Activated naive CD8-positive, alpha-beta T cell treated with anti-CD3 and anti-CD28 coated beads for 36 hours (primary cell): Measurements from ENCODE around the gene LHX4. TPM values are rescaled to one million over a fixed set of nuclear protein-coding genes. Genes with fewer than 3 reads are reported as not detected.
"Not testable (repeated sequence)": the region's sequence is repeated elsewhere in the genome, so short reads cannot be mapped to it uniquely, and the experiment has no call there.

Experiments used
- DNase-seq: peaks from one replicate; pipeline ENCODE4 v3.0.0; 2021
- H3K27ac Mint-ChIP-seq: one replicate; pipeline ENCODE4 v1.8.0; 2022; ENCODE audit warnings: mild to moderate bottlenecking, moderate library complexity, mixed read lengths
- H3K27me3 Mint-ChIP-seq: one replicate; pipeline ENCODE4 v1.8.0; 2022; ENCODE audit warnings: mild to moderate bottlenecking, mixed read lengths
- H3K36me3 Mint-ChIP-seq: one replicate; pipeline ENCODE4 v1.8.0; 2021; ENCODE audit warnings: mild to moderate bottlenecking, mixed read lengths
- H3K4me1 Mint-ChIP-seq: one replicate; pipeline ENCODE4 v1.8.0; 2021; ENCODE audit warnings: mixed read lengths
- H3K4me3 Mint-ChIP-seq: one replicate; pipeline ENCODE4 v1.8.0; 2022; ENCODE audit warnings: mild to moderate bottlenecking, moderate library complexity, mixed read lengths
- H3K9me3 Mint-ChIP-seq: one replicate; pipeline ENCODE4 v1.8.0; 2022; ENCODE audit warnings: mixed read lengths
- total RNA-seq, 2 experiments: library from RNA; stranded (reverse); gene quantifications; one replicate each; pipeline ENCODE4 v1.2.3, GENCODE V29; 2021

Gene LHX4
- total RNA-seq, 2 experiments from 2014 or later: not detected

DNA sequence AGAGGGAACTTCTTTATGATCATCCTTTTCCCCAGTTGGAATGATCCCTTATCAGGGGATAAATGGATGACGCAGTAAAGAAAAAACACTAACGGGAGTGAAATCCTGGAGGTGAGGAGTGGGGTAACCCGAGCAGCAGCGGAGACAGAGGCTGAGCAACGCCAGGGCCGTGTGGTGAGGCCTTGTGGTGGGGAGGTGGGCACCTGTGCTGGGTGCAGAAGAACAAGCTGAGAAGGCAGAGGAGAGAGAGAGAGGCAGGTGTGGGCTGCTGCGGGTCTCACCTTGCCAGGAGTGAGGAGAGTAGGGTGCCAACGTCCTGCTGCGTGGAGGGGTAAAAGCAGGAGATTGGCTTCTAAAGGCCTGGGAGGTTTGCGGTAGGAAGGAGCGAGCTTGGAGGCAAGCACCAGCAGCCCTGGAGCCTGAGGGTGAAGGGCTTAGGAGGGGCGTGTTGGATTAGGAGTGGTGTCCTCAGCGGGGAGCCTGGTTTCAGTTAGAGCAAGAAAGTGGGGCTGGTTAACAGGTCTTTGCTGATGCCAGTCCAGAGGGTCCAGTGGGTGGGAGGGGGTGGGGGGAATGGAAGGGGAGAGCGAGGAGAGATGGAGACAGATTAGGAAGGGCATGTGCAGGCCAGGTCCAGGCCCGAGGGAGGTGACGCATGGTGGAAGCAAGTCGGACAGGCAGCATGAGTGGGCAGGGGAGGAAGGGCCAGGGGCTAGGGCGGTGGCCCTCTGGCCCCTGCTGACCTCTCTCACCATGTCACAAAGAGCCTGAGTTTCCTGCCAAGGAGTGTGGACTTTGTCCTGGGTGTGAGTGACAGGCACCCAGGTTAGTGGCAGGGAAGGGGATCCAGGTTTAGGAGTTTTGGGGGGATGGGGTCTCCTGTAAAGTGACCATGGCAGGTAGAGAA lies 36.7 kb upstream of the LHX4 start:
- H3K4me3 Mint-ChIP-seq: no peak overlapping the region
- H3K4me1 Mint-ChIP-seq: no peaks in the 10 kb centered on the region
- no peaks in the 10 kb centered on the region for H3K9me3 Mint-ChIP-seq
- no peaks in the 10 kb centered on the region for H3K27me3 Mint-ChIP-seq
- H3K27ac Mint-ChIP-seq: no peak overlapping the region
- DNase-seq: no peak
- H3K36me3 Mint-ChIP-seq: peaks cover 3% of the 10 kb centered on the region

DNA sequence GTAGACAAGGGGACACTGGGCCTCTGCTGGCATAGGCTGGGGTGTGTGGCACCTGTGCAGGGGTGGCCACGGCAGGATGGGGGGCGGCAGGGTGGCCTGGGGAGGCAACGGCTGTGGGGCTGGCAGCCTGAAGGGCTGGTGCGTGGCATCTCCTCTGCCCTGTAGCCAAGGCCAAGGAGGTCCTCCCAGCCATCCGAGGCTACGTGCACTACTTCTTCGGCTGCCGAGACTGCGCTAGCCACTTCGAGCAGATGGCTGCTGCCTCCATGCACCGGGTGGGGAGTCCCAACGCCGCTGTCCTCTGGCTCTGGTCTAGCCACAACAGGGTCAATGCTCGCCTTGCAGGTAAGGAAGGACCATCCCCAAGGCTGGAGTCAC lies 36.0 kb upstream of the LHX4 start:
- H3K27ac Mint-ChIP-seq: no peak overlapping the region
- peaks cover 2% of the 10 kb centered on the region for H3K36me3 Mint-ChIP-seq
- no peaks in the 10 kb centered on the region for H3K27me3 Mint-ChIP-seq
- no peaks in the 10 kb centered on the region for H3K9me3 Mint-ChIP-seq
- no peak overlapping the region for H3K4me3 Mint-ChIP-seq
- H3K4me1 Mint-ChIP-seq: no peaks in the 10 kb centered on the region
- DNase-seq: no peak

DNA sequence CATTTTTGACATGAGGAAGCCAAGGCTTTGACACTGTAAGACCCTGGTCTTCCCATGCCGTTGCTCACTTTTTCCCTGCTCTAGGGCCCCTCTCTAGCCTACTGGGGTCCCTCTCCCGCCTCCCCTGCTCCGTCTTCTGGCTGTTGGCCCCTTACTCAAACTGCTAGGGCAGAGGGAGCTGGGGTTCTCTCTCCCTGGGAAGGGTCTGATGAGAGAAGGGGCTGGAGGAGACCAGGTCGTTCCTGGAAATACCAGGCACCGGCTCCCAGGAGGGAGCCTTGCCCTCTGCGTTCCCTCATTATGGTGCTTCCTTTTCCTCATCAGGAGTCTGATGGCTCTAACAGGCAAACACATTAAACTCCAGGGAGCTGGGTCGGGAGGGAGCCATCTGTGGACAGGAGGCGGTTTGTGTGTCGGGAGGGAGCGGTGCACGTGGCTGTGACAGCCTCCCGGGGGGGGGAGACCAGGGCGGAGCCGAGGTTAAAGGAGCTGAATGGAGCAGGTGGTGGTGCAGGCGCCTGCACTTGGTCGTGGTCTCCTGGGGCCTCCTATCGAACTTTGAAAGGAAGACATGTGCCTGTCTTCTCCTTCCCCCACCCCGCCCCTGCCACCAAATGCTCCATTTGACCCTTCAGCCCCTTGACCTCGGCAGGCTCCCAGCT lies 35.4 kb upstream of the LHX4 start:
- Mint-ChIP-seq H3K36me3 (peaks cover 2% of the 10 kb centered on the region), H3K9me3 (no peaks in the 10 kb centered on the region), H3K27ac (no peak overlapping the region), H3K4me1 (no peaks in the 10 kb centered on the region), H3K27me3 (no peaks in the 10 kb centered on the region), H3K4me3 (no peak overlapping the region)
- no peak for DNase-seq

DNA sequence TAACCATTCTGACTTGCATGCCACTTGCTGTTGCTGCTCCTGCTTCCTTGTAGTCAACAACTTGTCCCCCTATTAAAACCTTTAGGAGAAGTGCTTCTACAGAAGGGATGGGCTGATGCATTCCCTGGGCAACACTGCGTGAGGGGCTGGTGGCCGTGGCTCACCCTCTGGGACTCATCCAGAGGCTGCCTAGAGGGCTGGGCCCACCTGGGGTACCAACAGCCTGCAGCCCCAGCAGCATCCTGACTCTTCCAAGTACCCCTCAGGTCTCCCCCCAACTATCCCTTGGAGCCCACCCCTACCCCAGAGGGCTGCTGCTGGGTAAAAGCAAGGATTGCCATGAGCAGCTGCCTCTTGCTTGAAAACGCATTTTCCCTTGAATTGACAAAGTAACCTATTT lies 34.7 kb upstream of the LHX4 start:
- Mint-ChIP-seq H3K27ac (no peak overlapping the region), H3K36me3 (peaks cover 2% of the 10 kb centered on the region), H3K4me3 (no peak overlapping the region), H3K27me3 (no peaks in the 10 kb centered on the region), H3K4me1 (no peaks in the 10 kb centered on the region), H3K9me3 (no peaks in the 10 kb centered on the region)
- DNase-seq: no peak

DNA sequence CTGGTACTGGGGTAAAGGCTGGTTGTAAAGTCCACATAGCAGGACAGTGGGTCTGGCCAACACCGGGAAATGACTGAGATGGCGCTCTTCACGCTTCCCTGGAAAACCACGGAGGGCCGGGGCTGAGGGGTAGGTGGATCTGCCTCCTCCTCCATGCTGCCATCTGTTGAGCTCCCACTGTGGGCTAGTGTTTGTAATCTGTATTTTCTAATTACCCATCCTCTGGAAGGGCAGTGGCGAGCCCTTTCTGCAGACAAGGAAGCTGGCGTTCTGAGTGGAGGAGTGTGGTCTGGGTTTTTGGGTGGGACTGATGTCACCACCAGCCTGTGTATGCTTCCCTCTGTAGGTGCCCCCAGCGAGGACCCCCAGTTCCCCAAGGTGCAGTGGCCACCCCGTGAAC lies 34.1 kb upstream of the LHX4 start:
- Mint-ChIP-seq H3K27me3 (no peaks in the 10 kb centered on the region), H3K4me1 (no peaks in the 10 kb centered on the region), H3K9me3 (no peaks in the 10 kb centered on the region), H3K27ac (no peak overlapping the region), H3K36me3 (peaks cover 2% of the 10 kb centered on the region), H3K4me3 (no peak overlapping the region)
- DNase-seq: no peak

DNA sequence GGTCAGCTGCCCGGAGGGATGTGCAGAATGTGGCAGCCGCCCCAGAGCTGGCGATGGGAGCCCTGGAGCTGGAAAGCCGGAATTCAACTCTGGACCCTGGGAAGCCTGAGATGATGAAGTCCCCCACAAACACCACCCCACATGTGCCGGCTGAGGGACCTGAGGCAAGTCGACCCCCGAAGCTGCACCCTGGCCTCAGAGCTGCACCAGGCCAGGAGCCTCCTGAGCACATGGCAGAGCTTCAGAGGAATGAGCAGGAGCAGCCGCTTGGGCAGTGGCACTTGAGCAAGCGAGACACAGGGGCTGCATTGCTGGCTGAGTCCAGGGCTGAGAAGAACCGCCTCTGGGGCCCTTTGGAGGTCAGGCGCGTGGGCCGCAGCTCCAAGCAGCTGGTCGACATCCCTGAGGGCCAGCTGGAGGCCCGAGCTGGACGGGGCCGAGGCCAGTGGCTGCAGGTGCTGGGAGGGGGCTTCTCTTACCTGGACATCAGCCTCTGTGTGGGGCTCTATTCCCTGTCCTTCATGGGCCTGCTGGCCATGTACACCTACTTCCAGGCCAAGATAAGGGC lies 33.5 kb upstream of the LHX4 start:
- Mint-ChIP-seq H3K9me3 (no peaks in the 10 kb centered on the region), H3K4me1 (no peaks in the 10 kb centered on the region), H3K27me3 (no peaks in the 10 kb centered on the region), H3K36me3 (peaks cover 2% of the 10 kb centered on the region), H3K27ac (no peak overlapping the region), H3K4me3 (no peak overlapping the region)
- no peak for DNase-seq

DNA sequence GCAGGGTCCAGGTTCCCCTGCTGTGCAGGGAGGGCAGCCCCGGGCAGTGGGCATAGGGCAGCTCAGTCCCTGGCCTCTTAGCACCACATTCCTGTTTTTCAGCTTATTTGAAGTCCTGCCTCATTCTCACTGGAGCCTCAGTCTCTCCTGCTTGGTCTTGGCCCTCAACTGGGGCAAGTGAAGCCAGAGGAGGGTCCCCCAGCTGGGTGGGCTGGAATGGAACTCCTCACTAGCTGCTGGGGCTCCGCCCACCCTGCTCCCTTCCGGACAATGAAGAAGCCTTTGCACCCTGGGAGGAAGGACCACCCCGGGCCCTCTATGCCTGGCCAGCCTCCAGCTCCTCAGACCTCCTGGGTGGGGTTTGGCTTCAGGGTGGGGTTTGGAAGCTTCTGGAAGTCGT lies 32.8 kb upstream of the LHX4 start:
- Mint-ChIP-seq H3K36me3 (peaks cover 1% of the 10 kb centered on the region), H3K4me1 (no peaks in the 10 kb centered on the region)

DNA sequence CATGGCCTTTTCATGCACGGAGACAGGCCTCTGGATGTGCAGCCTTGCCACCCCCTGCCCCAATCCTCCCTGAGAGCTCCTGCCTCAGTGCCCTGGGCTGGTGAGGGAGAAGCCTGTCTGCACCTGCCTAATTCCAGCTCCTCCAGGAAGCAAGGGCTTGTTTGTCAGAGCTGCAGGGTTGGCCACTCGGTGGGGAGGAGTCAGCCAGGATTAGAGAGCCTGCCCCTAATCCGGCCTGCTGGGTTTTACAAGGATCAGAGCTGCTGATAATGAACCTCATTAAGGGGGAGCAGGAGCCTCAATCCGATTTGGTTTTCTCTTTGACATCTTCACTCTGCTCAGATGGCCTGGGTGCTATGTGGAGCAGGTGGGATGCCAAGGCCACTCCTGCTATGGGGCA lies 31.9 kb upstream of the LHX4 start:
- Mint-ChIP-seq H3K9me3 (no peaks in the 10 kb centered on the region), H3K27ac (no peak overlapping the region), H3K36me3 (no peaks in the 10 kb centered on the region), H3K4me3 (no peak overlapping the region), H3K4me1 (no peaks in the 10 kb centered on the region), H3K27me3 (no peaks in the 10 kb centered on the region)
- no peak for DNase-seq

More for the DNA sequence above, 32.8 kb upstream of the LHX4 start:
- Mint-ChIP-seq H3K4me3 (no peak overlapping the region), H3K27me3 (no peaks in the 10 kb centered on the region), H3K9me3 (no peaks in the 10 kb centered on the region), H3K27ac (no peak overlapping the region)
- DNase-seq: no peak

DNA sequence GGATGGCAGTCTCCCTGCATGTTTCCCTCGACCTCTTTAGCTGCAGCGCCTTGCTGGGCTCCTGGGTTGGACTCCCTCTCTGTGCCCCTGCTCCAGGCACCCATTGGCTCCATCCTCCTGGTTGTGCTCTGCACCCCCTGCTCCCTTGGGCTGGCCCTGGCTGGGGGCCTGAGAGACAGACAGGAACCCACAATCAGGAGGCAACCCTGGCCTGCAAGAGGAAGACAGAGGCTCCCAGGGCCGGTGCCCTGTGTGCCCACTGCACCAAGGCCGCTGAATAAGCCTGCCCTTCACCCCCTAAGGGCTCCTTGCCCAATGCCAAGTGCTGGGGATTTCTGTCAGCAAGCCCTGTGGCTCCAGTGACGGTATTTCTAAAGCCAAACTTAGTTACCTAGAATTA lies 31.5 kb upstream of the LHX4 start:
- H3K27ac Mint-ChIP-seq: no peak overlapping the region

DNA sequence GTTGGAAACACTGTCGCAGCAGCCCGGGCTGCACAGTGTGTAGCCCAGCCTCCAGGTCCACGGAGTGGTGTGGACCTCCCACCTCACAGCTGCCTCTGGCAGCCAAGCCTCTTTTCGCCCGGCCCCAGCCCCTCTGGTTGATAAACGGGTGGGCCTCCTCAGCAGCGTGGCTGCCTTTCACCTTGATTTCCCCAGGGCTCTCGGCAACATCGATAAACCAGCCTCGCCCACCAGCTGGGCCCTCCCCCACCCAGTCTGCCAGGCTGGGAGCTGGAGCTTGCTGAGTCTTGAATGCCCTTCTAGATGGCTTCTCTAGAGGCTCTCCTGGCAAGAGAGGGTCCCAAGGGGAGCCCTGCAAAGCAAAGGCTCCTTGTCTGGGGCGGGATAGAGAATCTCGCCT lies 31.0 kb upstream of the LHX4 start:
- Mint-ChIP-seq H3K36me3 (no peaks in the 10 kb centered on the region), H3K27ac (no peak overlapping the region)

More for the DNA sequence above, 31.5 kb upstream of the LHX4 start:
- H3K4me3 Mint-ChIP-seq: no peak overlapping the region
- no peaks in the 10 kb centered on the region for H3K27me3 Mint-ChIP-seq
- no peak for DNase-seq
- H3K9me3 Mint-ChIP-seq: no peaks in the 10 kb centered on the region
- H3K4me1 Mint-ChIP-seq: no peaks in the 10 kb centered on the region
- H3K36me3 Mint-ChIP-seq: no peaks in the 10 kb centered on the region

DNA sequence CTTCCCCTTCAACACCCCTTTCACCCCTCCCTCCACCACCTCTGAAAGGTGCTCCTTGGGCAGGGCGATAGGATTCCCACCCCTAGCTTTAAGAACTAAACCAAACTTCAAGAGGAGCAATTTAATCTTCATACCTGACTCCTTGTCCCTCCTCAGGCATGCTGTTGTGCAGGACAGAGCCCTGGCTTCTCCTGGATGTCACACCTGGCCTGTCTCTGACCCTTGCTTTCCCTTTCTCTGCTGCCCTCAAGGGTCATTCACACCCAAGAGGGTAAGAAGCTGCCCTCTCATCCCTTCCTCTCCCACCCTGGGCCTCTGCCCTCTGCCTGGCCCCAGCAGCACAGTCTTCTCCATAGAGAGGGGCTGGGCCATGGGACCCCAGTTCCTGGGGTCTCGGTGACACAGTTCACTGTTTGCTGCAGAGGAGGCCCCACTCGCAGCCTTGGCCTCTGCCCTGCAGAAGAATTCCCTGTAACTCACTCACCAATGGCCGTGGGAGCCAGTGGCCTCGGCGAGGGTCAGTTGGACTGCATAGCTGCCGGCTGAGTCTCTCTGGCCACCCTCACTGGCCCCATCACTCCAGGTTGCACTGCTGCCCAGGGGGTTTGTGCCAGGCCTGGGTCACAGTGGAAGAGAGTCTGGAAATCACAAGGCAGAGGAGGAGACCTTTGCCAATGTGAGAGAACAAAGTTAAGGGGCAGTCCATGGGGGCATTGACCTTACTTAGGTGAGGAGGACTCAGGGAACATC lies 28.4 kb upstream of the LHX4 start:
- no peaks in the 10 kb centered on the region for H3K36me3 Mint-ChIP-seq
- DNase-seq: no peak
- H3K27me3 Mint-ChIP-seq: no peaks in the 10 kb centered on the region
- H3K27ac Mint-ChIP-seq: no peak overlapping the region
- no peak overlapping the region for H3K4me3 Mint-ChIP-seq
- H3K9me3 Mint-ChIP-seq: no peaks in the 10 kb centered on the region
- H3K4me1 Mint-ChIP-seq: no peaks in the 10 kb centered on the region

More for the DNA sequence above, 31.0 kb upstream of the LHX4 start:
- no peaks in the 10 kb centered on the region for H3K27me3 Mint-ChIP-seq
- no peak for DNase-seq
- no peaks in the 10 kb centered on the region for H3K4me1 Mint-ChIP-seq
- H3K4me3 Mint-ChIP-seq: no peak overlapping the region
- H3K9me3 Mint-ChIP-seq: no peaks in the 10 kb centered on the region

DNA sequence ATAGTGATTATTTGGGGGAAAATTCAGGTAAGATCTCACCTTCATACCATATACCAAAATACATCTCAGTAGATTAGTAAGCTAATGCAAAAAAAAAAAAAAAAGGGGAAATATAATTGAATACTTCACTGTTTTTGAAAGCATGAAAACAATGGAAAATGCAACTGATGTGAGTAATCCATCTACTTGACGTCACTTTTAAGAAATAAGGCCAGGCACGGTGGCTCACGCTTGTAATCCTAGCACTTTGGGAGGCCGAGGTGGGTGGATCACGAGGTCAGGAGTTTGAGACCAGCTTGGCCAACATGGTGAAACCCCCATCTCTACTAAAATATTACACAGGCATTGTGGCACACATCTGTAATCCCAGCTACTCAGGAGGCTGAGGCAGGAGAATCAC lies 27.5 kb upstream of the LHX4 start:
- H3K36me3 Mint-ChIP-seq, H3K27ac Mint-ChIP-seq: not testable (repeated sequence)

DNA sequence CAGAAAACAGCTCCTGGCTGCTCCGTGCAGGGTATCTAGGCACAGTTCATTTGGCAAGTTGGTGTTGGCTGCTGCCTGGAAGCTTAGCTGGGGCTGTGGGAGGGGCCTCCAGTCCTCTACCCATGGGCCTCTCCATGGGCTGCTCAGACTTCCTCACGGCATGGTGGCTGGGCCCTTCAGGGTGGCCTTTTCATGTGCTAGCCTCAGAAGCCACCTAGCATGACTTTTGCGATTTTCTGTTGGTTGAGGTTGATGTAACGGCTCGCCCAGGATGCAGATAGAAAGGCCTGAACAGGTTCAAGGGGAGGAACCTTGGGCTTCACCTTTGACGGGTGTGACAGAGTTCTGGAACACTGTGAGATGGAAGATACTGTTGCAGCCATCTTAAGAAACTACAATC lies 25.8 kb upstream of the LHX4 start:
- Mint-ChIP-seq H3K27ac (no peak overlapping the region), H3K9me3 (no peaks in the 10 kb centered on the region), H3K4me1 (no peaks in the 10 kb centered on the region), H3K4me3 (no peak overlapping the region), H3K36me3 (no peaks in the 10 kb centered on the region), H3K27me3 (no peaks in the 10 kb centered on the region)
- DNase-seq: no peak

More for the DNA sequence above, 27.5 kb upstream of the LHX4 start:
- not testable (repeated sequence) for H3K4me1 Mint-ChIP-seq, H3K27me3 Mint-ChIP-seq, DNase-seq, H3K4me3 Mint-ChIP-seq, H3K9me3 Mint-ChIP-seq

DNA sequence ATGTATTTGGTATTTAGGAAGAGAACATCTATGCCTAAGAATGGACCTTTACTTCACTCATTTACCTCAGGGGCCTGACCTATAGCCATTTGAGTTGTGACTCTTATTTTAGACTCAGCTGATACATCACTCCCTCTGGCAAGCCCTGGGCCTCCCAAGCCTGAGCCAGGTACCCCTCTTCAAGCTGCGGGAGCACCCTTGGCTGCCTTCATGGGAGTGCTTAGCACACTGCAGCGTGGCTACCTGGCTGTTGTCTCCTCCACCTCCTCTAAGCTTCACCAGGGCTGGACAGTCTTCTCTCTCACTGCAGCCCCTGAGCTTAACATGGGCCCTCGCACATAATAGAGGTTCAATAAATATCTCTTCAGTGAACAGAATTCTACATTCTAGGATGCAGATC lies 23.5 kb upstream of the LHX4 start:
- H3K36me3 Mint-ChIP-seq: no peaks in the 10 kb centered on the region
- H3K4me1 Mint-ChIP-seq: no peaks in the 10 kb centered on the region
- no peak overlapping the region for H3K4me3 Mint-ChIP-seq
- DNase-seq: no peak
- no peaks in the 10 kb centered on the region for H3K9me3 Mint-ChIP-seq
- H3K27me3 Mint-ChIP-seq: peaks cover 5% of the 10 kb centered on the region
- no peak overlapping the region for H3K27ac Mint-ChIP-seq

DNA sequence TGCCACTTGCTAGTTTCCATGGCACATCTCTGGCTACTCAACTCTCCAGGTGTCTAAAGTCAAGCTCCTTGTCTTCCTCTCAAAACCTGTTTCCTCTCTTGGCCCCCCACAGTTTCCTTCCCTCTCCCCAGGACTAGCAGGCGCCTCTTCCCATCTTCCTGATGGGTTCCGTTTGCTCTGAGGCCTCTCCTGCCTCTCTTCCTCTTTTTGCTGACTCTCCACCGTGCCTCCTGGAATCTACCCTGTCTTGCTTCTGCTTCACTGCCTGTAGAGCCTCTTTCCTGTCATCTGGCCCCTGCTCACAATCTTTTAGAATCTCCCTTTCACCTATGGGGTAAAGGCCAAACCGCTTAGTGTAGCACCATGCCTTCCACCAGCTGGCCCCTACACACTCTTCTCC lies 21.8 kb upstream of the LHX4 start:
- no peak overlapping the region for H3K27ac Mint-ChIP-seq
- no peaks in the 10 kb centered on the region for H3K9me3 Mint-ChIP-seq
- DNase-seq: no peak
- H3K4me1 Mint-ChIP-seq: peaks cover under 1% of the 10 kb centered on the region
- H3K4me3 Mint-ChIP-seq: no peak overlapping the region
- H3K36me3 Mint-ChIP-seq: no peaks in the 10 kb centered on the region
- peaks cover 5% of the 10 kb centered on the region for H3K27me3 Mint-ChIP-seq
